Measurements from ENCODE around the gene MUC5B. TPM values are rescaled to one million over a fixed set of nuclear protein-coding genes. Genes with fewer than 3 reads are reported as not detected.
A peak's percentile ranks its signal among the peaks of the same experiment; 100 is the strongest.

MUC5B gene
- total RNA-seq, 2 donors from 2014 or later, result not detected

- H3K27ac ChIP-seq (ENCODE audit: low read depth, low read length), result no peak overlapping the region
- no peak overlapping the region for H3K9ac ChIP-seq (ENCODE audit: extremely low read depth, low read length, poor library complexity, severe bottlenecking)
- H3K9me3 ChIP-seq (ENCODE audit: control insufficient read depth, low read length), result no peaks in the 10 kb centered on the region
- Mint-ChIP-seq H3K27ac (no peak overlapping the region), H3K27me3 (ENCODE audit: insufficient read depth) (no peaks in the 10 kb centered on the region), H3K36me3 (ENCODE audit: low read depth) (peaks cover 38% of the 10 kb centered on the region), H3K4me1 (no peaks in the 10 kb centered on the region), H3K4me3 (no peak overlapping the region), H3K9me3 (no peaks in the 10 kb centered on the region)
- TF ChIP-seq CTCF (conservative IDR thresholded peaks at IDR 0.05), result no peak
- H3K4me1 ChIP-seq (ENCODE audit: control insufficient read depth, insufficient read depth, low read length), result no peaks in the 10 kb centered on the region
- DNase-seq, result no peak
- WGBS, 2 experiments (ENCODE audit: insufficient coverage in 1 of 2, insufficient read length in 1 of 2), result 93 to 96% methylated on average over 38 to 43 of the region's 43 CpGs
- no peak overlapping the region for H3K4me3 ChIP-seq (ENCODE audit: low read length)
- no peaks in the 10 kb centered on the region for H3K27me3 ChIP-seq (ENCODE audit: control insufficient read depth, insufficient read depth, low read length, poor library complexity, severe bottlenecking)
- H3K36me3 ChIP-seq (ENCODE audit: control insufficient read depth, insufficient read depth, low read length), result peaks cover 6% of the 10 kb centered on the region
Observed at GRCh38 chr11:1292644-1293618, 70.1 kb downstream of the MUC5B start.

DNA sequence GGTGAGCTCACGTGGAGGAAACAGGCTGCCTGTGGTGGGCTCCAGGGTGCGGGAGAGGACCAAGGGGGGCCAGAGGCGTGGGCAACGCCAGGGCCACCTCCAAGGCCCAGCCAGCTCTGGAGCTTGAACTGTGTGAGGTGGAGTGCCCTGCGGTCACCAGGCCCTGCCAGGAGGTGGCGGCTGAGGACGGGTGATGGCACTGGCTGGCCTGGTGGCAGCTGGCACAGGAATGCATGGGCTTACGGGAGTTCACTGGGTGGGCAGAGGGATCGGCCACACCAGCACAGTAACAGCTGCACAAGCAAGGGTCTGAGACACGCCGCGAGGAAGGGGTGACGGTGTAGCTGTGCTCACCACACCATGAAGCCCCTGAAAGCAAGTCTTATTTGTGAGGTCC lies 70.8 kb downstream of the MUC5B start:
- TF ChIP-seq CTCF (conservative IDR thresholded peaks at IDR 0.05), result peak; percentile 57
- Histone ChIP-seq H3K9me3 (ENCODE audit: control insufficient read depth, low read length) (no peaks in the 10 kb centered on the region), H3K36me3 (ENCODE audit: control insufficient read depth, insufficient read depth, low read length) (no peaks in the 10 kb centered on the region), H3K9ac (ENCODE audit: extremely low read depth, low read length, poor library complexity, severe bottlenecking) (no peak overlapping the region), H3K27me3 (ENCODE audit: control insufficient read depth, insufficient read depth, low read length, poor library complexity, severe bottlenecking) (no peaks in the 10 kb centered on the region), H3K4me1 (ENCODE audit: control insufficient read depth, insufficient read depth, low read length) (no peaks in the 10 kb centered on the region), H3K27ac (ENCODE audit: low read depth, low read length) (no peak overlapping the region), H3K4me3 (ENCODE audit: low read length) (no peak overlapping the region)
- no peak overlapping the region for H3K27ac Mint-ChIP-seq
- no peaks in the 10 kb centered on the region for H3K4me1 Mint-ChIP-seq
- DNase-seq, result peak; percentile 63
- 94 to 97% methylated on average over 9 to 13 of the region's 13 CpGs for WGBS, 2 experiments (ENCODE audit: insufficient coverage in 1 of 2, insufficient read length in 1 of 2)
- no peaks in the 10 kb centered on the region for H3K9me3 Mint-ChIP-seq
- H3K4me3 Mint-ChIP-seq, result no peak overlapping the region
- peaks cover 36% of the 10 kb centered on the region for H3K36me3 Mint-ChIP-seq (ENCODE audit: low read depth)
- no peaks in the 10 kb centered on the region for H3K27me3 Mint-ChIP-seq (ENCODE audit: insufficient read depth)

DNA sequence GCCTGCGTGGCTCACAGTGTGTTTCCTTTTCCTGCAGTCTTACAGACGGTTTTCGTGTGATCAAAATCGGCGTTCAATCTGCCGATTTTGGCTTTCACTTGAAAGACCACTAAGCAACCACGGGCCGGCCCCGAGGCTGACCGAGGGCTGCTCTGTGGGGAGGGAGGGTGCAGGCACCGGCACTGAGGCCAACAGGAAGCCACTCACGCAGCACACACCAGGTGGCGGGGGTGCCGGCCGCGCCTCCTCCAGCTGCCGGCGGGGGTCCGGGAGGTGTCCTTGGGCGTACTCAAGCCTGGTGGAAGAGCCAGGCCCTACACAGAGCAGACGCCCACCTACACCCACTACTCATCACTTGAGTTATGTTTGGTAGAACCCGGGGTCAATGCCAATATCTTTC lies 72.2 kb downstream of the MUC5B start:
- TF ChIP-seq CTCF (conservative IDR thresholded peaks at IDR 0.05), result no peak
- no peaks in the 10 kb centered on the region for H3K36me3 ChIP-seq (ENCODE audit: control insufficient read depth, insufficient read depth, low read length)
- no peaks in the 10 kb centered on the region for H3K27me3 Mint-ChIP-seq (ENCODE audit: insufficient read depth)
- no peaks in the 10 kb centered on the region for H3K27me3 ChIP-seq (ENCODE audit: control insufficient read depth, insufficient read depth, low read length, poor library complexity, severe bottlenecking)
- no peaks in the 10 kb centered on the region for H3K9me3 Mint-ChIP-seq
- no peak for DNase-seq
- 88 to 92% methylated on average over 14 to 22 of the region's 22 CpGs for WGBS, 2 experiments (ENCODE audit: insufficient coverage in 1 of 2, insufficient read length in 1 of 2)
- no peaks in the 10 kb centered on the region for H3K4me1 ChIP-seq (ENCODE audit: control insufficient read depth, insufficient read depth, low read length)
- no peak overlapping the region for H3K27ac Mint-ChIP-seq
- H3K4me1 Mint-ChIP-seq, result peaks cover 1% of the 10 kb centered on the region
- H3K9me3 ChIP-seq (ENCODE audit: control insufficient read depth, low read length), result no peaks in the 10 kb centered on the region
- H3K9ac ChIP-seq (ENCODE audit: extremely low read depth, low read length, poor library complexity, severe bottlenecking), result no peak overlapping the region
- no peak overlapping the region for H3K27ac ChIP-seq (ENCODE audit: low read depth, low read length)
- no peak overlapping the region for H3K4me3 Mint-ChIP-seq
- peaks cover 25% of the 10 kb centered on the region for H3K36me3 Mint-ChIP-seq (ENCODE audit: low read depth)
- H3K4me3 ChIP-seq (ENCODE audit: low read length), result no peak overlapping the region
